HepG2 (cell line): ENCODE data around the gene ZNF33B. TPM values are rescaled to one million over a fixed set of nuclear protein-coding genes. Genes with fewer than 3 reads are reported as not detected.

Experiments
- ARNT2 ChIP-seq: sonication (generic); formaldehyde crosslinking; IDR thresholded peaks from 2 replicates; pipeline ENCODE4 v1.8.0; 2022; ENCODE audit warnings: mild to moderate bottlenecking, low read depth, missing genetic modification reagents, moderate library complexity
- FOXC1 ChIP-seq: sonication (generic); formaldehyde crosslinking; IDR thresholded peaks from 2 replicates; pipeline ENCODE4 v1.8.0; 2022; ENCODE audit warnings: mild to moderate bottlenecking, missing genetic modification reagents, borderline replicate concordance
- IRX3 ChIP-seq: sonication (generic); formaldehyde crosslinking; IDR thresholded peaks from 2 replicates; pipeline ENCODE4 v1.8.1; 2023; ENCODE audit warnings: mild to moderate bottlenecking, low read depth, missing genetic modification reagents, borderline replicate concordance
- RFX3 ChIP-seq: IDR thresholded peaks from 2 replicates; pipeline ENCODE4 v1.6.1; 2016; ENCODE audit warnings: missing biosample characterization, missing genetic modification reagents
- SP140L ChIP-seq: sonication (generic); formaldehyde crosslinking; IDR thresholded peaks from 2 replicates; pipeline ENCODE4 v1.4.0; 2020; ENCODE audit warnings: missing genetic modification reagents, borderline replicate concordance
- TGIF2 ChIP-seq: IDR thresholded peaks from 2 replicates; pipeline ENCODE4 v1.6.1; 2016; ENCODE audit warnings: control low read depth, missing compliant biosample characterization
- ZBTB10 ChIP-seq: sonication (generic); formaldehyde crosslinking; IDR thresholded peaks from 2 replicates; pipeline ENCODE4 v1.4.0; 2020; ENCODE audit warnings: missing genetic modification reagents, borderline replicate concordance
- ZBTB38 ChIP-seq: sonication (generic); formaldehyde crosslinking; IDR thresholded peaks from 2 replicates; pipeline ENCODE4 v1.5.1; 2020; ENCODE audit warnings: mild to moderate bottlenecking, missing genetic modification reagents
- ZNF343 ChIP-seq: sonication (generic); formaldehyde crosslinking; IDR thresholded peaks from 2 replicates; pipeline ENCODE4 v1.4.0; 2020; ENCODE audit warnings: mild to moderate bottlenecking, missing genetic modification reagents
- ZNF777 ChIP-seq: sonication (generic); formaldehyde crosslinking; IDR thresholded peaks from 2 replicates; pipeline ENCODE4 v1.4.0; 2020; ENCODE audit warnings: missing genetic modification reagents
- polyA plus RNA-seq, 8 experiments: library from polyadenylated mRNA; depleted of rRNA in 3 of 8; stranded (reverse) in 7 of 8; unstranded in 1 of 8; fragments of >200 nt; fragmentation: Illumina TruSeq in 4 of 8; extraction: Trizol in 4 of 8; gene quantifications; 2 replicates each; pipeline versions ENCODE4 v1.2.1 to v1.2.3, GENCODE V29; 2011 to 2016; ENCODE audit warnings: low read depth in 4 of 8, missing spikeins in 1 of 8, mixed read lengths in 1 of 8; ENCODE audit not compliant: insufficient read depth in 1 of 8
- total RNA-seq, 5 experiments: library from RNA; depleted of rRNA; stranded (reverse); fragments of >200 nt; fragmentation: Illumina TruSeq; extraction: Trizol; gene quantifications; 2 replicates each; pipeline ENCODE4 v1.2.3, GENCODE V29; 2016; ENCODE audit warnings: low read depth in 1 of 5
- TF ChIP-seq, protein P1 (sequence below): IDR thresholded peaks from 2 replicates; pipeline ENCODE4 v1.6.1; 2012; ENCODE audit warnings: low read length, improper control_type of control experiment
- TF ChIP-seq, protein P2 (sequence below): sonication (generic); formaldehyde crosslinking; IDR thresholded peaks from 2 replicates; pipeline ENCODE4 v1.4.0; 2020; ENCODE audit warnings: mild to moderate bottlenecking, missing genetic modification reagents
- TF ChIP-seq, protein P3 (sequence below): sonication (generic); formaldehyde crosslinking; IDR thresholded peaks from 2 replicates; pipeline ENCODE4 v1.5.0; 2020; ENCODE audit warnings: mild to moderate bottlenecking, missing genetic modification reagents, moderate library complexity
- TF ChIP-seq, protein P4 (sequence below): sonication (generic); formaldehyde crosslinking; IDR thresholded peaks from 2 replicates; pipeline ENCODE4 v1.4.0; 2020; ENCODE audit warnings: missing genetic modification reagents, borderline replicate concordance

ZNF33B gene
- total and polyA plus RNA-seq, 2 of the 13 experiments (the other 11 are each of a cell fraction or from before 2014, with no cell fraction given): 18.4 to 23.5 TPM

GRCh38 chr10:42552188-42553063, 85.9 kb downstream of the ZNF33B start (continued):
- no peak for TF ChIP-seq SP140L (CRISPR knock-in tag)
- TF ChIP-seq, protein P1, sequence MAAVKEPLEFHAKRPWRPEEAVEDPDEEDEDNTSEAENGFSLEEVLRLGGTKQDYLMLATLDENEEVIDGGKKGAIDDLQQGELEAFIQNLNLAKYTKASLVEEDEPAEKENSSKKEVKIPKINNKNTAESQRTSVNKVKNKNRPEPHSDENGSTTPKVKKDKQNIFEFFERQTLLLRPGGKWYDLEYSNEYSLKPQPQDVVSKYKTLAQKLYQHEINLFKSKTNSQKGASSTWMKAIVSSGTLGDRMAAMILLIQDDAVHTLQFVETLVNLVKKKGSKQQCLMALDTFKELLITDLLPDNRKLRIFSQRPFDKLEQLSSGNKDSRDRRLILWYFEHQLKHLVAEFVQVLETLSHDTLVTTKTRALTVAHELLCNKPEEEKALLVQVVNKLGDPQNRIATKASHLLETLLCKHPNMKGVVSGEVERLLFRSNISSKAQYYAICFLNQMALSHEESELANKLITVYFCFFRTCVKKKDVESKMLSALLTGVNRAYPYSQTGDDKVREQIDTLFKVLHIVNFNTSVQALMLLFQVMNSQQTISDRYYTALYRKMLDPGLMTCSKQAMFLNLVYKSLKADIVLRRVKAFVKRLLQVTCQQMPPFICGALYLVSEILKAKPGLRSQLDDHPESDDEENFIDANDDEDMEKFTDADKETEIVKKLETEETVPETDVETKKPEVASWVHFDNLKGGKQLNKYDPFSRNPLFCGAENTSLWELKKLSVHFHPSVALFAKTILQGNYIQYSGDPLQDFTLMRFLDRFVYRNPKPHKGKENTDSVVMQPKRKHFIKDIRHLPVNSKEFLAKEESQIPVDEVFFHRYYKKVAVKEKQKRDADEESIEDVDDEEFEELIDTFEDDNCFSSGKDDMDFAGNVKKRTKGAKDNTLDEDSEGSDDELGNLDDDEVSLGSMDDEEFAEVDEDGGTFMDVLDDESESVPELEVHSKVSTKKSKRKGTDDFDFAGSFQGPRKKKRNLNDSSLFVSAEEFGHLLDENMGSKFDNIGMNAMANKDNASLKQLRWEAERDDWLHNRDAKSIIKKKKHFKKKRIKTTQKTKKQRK: no peak
- TF ChIP-seq ZBTB10 (CRISPR knock-in tag): no peak
- TF ChIP-seq FOXC1: no peak; the same call in 1 of the 2 replicates
- TF ChIP-seq RFX3 (CRISPR knock-in tag): no peak
- TF ChIP-seq, protein P2, sequence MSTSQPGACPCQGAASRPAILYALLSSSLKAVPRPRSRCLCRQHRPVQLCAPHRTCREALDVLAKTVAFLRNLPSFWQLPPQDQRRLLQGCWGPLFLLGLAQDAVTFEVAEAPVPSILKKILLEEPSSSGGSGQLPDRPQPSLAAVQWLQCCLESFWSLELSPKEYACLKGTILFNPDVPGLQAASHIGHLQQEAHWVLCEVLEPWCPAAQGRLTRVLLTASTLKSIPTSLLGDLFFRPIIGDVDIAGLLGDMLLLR (CRISPR knock-in tag): peak; percentile 49; the same call in 1 of the 2 replicates
- TF ChIP-seq, protein P3, sequence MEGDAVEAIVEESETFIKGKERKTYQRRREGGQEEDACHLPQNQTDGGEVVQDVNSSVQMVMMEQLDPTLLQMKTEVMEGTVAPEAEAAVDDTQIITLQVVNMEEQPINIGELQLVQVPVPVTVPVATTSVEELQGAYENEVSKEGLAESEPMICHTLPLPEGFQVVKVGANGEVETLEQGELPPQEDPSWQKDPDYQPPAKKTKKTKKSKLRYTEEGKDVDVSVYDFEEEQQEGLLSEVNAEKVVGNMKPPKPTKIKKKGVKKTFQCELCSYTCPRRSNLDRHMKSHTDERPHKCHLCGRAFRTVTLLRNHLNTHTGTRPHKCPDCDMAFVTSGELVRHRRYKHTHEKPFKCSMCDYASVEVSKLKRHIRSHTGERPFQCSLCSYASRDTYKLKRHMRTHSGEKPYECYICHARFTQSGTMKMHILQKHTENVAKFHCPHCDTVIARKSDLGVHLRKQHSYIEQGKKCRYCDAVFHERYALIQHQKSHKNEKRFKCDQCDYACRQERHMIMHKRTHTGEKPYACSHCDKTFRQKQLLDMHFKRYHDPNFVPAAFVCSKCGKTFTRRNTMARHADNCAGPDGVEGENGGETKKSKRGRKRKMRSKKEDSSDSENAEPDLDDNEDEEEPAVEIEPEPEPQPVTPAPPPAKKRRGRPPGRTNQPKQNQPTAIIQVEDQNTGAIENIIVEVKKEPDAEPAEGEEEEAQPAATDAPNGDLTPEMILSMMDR (CRISPR knock-in tag): no peak
- TF ChIP-seq TGIF2 (CRISPR knock-in tag): no peak
- TF ChIP-seq IRX3: no peak
- TF ChIP-seq ARNT2 (CRISPR knock-in tag): no peak
- TF ChIP-seq, protein P4, sequence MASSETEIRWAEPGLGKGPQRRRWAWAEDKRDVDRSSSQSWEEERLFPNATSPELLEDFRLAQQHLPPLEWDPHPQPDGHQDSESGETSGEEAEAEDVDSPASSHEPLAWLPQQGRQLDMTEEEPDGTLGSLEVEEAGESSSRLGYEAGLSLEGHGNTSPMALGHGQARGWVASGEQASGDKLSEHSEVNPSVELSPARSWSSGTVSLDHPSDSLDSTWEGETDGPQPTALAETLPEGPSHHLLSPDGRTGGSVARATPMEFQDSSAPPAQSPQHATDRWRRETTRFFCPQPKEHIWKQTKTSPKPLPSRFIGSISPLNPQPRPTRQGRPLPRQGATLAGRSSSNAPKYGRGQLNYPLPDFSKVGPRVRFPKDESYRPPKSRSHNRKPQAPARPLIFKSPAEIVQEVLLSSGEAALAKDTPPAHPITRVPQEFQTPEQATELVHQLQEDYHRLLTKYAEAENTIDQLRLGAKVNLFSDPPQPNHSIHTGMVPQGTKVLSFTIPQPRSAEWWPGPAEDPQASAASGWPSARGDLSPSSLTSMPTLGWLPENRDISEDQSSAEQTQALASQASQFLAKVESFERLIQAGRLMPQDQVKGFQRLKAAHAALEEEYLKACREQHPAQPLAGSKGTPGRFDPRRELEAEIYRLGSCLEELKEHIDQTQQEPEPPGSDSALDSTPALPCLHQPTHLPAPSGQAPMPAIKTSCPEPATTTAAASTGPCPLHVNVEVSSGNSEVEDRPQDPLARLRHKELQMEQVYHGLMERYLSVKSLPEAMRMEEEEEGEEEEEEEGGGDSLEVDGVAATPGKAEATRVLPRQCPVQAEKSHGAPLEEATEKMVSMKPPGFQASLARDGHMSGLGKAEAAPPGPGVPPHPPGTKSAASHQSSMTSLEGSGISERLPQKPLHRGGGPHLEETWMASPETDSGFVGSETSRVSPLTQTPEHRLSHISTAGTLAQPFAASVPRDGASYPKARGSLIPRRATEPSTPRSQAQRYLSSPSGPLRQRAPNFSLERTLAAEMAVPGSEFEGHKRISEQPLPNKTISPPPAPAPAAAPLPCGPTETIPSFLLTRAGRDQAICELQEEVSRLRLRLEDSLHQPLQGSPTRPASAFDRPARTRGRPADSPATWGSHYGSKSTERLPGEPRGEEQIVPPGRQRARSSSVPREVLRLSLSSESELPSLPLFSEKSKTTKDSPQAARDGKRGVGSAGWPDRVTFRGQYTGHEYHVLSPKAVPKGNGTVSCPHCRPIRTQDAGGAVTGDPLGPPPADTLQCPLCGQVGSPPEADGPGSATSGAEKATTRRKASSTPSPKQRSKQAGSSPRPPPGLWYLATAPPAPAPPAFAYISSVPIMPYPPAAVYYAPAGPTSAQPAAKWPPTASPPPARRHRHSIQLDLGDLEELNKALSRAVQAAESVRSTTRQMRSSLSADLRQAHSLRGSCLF (CRISPR knock-in tag): no peak
- no peak for TF ChIP-seq ZBTB38 (CRISPR knock-in tag)
- TF ChIP-seq ZNF777 (CRISPR knock-in tag): peak; percentile 46
- peak; percentile 81; the same call in 1 of the 2 replicates for TF ChIP-seq ZNF343 (CRISPR knock-in tag)
